Tibial artery (tissue), 4 donors: ENCODE data around the gene FRS2.

Experiments
- DNase-seq, 2 donors: peaks; one replicate each; pipeline ENCODE4 v3.0.0-alpha.2; 2019
- H3K27ac ChIP-seq, 2 donors: fragments of 200-600 bp; sonication (generic) in 1 of 2; 1 replicate in 1 of 2; 2 replicates in 1 of 2; pipeline ENCODE4 v1.5.1; 2018 to 2019; ENCODE audit warnings: mild to moderate bottlenecking in 1 of 2
- H3K27me3 ChIP-seq, 2 donors: fragments of 200-600 bp; sonication (generic) in 1 of 2; one replicate each; pipeline versions ENCODE4 v1.5.1 to v1.6.0; 2016 to 2019
- H3K36me3 ChIP-seq, 3 donors: fragments of 200-600 bp; sonication (generic) in 2 of 3; one replicate each; pipeline ENCODE4 v1.5.1; 2016 to 2019; ENCODE audit warnings: mild to moderate bottlenecking in 2 of 3
- H3K4me1 ChIP-seq, 4 donors: fragments of 200-600 bp; sonication (generic) in 2 of 4; 1 replicate in 3 of 4; 2 replicates in 1 of 4; pipeline ENCODE4 v1.5.1; 2016 to 2019
- H3K4me3 ChIP-seq, 2 donors: fragments of 200-600 bp; sonication (generic) in 1 of 2; 1 replicate in 1 of 2; 2 replicates in 1 of 2; pipeline ENCODE4 v1.5.1; 2018 to 2019; ENCODE audit warnings: mild to moderate bottlenecking in 2 of 2
- H3K9me3 ChIP-seq, 3 donors: fragments of 200-600 bp; sonication (generic) in 1 of 3; one replicate each; pipeline ENCODE4 v1.5.1; 2016 to 2019
- CTCF ChIP-seq, 2 experiments: fragments of 200-600 bp in 1 of 2; fragments of 450-650 bp in 1 of 2; IDR thresholded peaks; one replicate each; pipeline ENCODE4 v1.5.1; 2017 to 2019; ENCODE audit warnings: antibody characterized with exemption in 2 of 2, mild to moderate bottlenecking in 1 of 2, moderate library complexity in 1 of 2
- intact Hi-C: fragments of 100-400 bp; cut with DNase I; formaldehyde crosslinking; loops from one replicate; pipeline ENCODE4 v1.15.0; 2023; ENCODE audit warnings: low total_unique reads

FRS2 gene

GRCh38 chr12:69456239-69456638 lies 13.9 kb upstream of the FRS2 start:
- Histone ChIP-seq H3K4me3 (no peak overlapping the region), H3K9me3 (no peaks in the 10 kb centered on the region), H3K36me3 (no peaks in the 10 kb centered on the region), H3K27me3 (no peaks in the 10 kb centered on the region), H3K4me1 (no peaks in the 10 kb centered on the region), H3K27ac (no peak overlapping the region)
- TF ChIP-seq CTCF (IDR thresholded peaks at IDR 0.05): no peak
- intact Hi-C loops: no loop called here
- no peak for DNase-seq

- no peaks in the 10 kb centered on the region for H3K36me3 ChIP-seq
- H3K4me3 ChIP-seq: no peak overlapping the region
- H3K4me1 ChIP-seq: no peaks in the 10 kb centered on the region
- no peak for TF ChIP-seq CTCF (IDR thresholded peaks at IDR 0.05)
- H3K9me3 ChIP-seq: no peaks in the 10 kb centered on the region
- intact Hi-C loops: no loop called here
- no peak for DNase-seq
- no peak overlapping the region for H3K27ac ChIP-seq
- H3K27me3 ChIP-seq: no peaks in the 10 kb centered on the region
Observed at GRCh38 chr12:69457433-69457832, 12.8 kb upstream of the FRS2 start.

- intact Hi-C loops: no loop called here
- no peak for TF ChIP-seq CTCF (IDR thresholded peaks at IDR 0.05)
- DNase-seq: no peak
Observed at GRCh38 chr12:69459477-69459876, 10.7 kb upstream of the FRS2 start.

GRCh38 chr12:69464428-69464827 lies 5.8 kb upstream of the FRS2 start:
- no peak overlapping the region for H3K4me3 ChIP-seq
- no peaks in the 10 kb centered on the region for H3K27me3 ChIP-seq
- intact Hi-C loops: no loop called here
- peaks cover 0 to under 1% (median 0%) of the 10 kb centered on the region in 4 donors for H3K4me1 ChIP-seq
- H3K36me3 ChIP-seq: no peaks in the 10 kb centered on the region
- no peak for TF ChIP-seq CTCF (IDR thresholded peaks at IDR 0.05)
- no peaks in the 10 kb centered on the region for H3K9me3 ChIP-seq
- no peak overlapping the region for H3K27ac ChIP-seq
- no peak for DNase-seq

More at GRCh38 chr12:69459477-69459876, 10.7 kb upstream of the FRS2 start:
- Histone ChIP-seq H3K4me1 (no peaks in the 10 kb centered on the region), H3K36me3 (no peaks in the 10 kb centered on the region), H3K9me3 (no peaks in the 10 kb centered on the region), H3K27ac (no peak overlapping the region), H3K27me3 (no peaks in the 10 kb centered on the region), H3K4me3 (no peak overlapping the region)

GRCh38 chr12:69466867-69467266 lies 3.3 kb upstream of the FRS2 start:
- no peak for DNase-seq
- H3K27ac ChIP-seq: no peak overlapping the region
- no peak for TF ChIP-seq CTCF (IDR thresholded peaks at IDR 0.05)
- no peaks in the 10 kb centered on the region for H3K27me3 ChIP-seq
- H3K9me3 ChIP-seq: no peaks in the 10 kb centered on the region
- intact Hi-C loops: no loop called here
- H3K36me3 ChIP-seq: no peaks in the 10 kb centered on the region
- no peak overlapping the region for H3K4me3 ChIP-seq
- H3K4me1 ChIP-seq: peaks cover 0 to 12% (median 8%) of the 10 kb centered on the region in 4 donors

- Histone ChIP-seq H3K9me3 (no peaks in the 10 kb centered on the region), H3K4me3 (no peak overlapping the region), H3K27me3 (no peaks in the 10 kb centered on the region), H3K36me3 (no peaks in the 10 kb centered on the region), H3K27ac (no peak overlapping the region), H3K4me1 (peaks cover 0 to 17% (median 13%) of the 10 kb centered on the region in 4 donors)
- DNase-seq: no peak
- intact Hi-C loops: no loop called here
- no peak for TF ChIP-seq CTCF (IDR thresholded peaks at IDR 0.05)
Observed at GRCh38 chr12:69467366-69467765, 2.8 kb upstream of the FRS2 start.
